Progenitor cell of endocrine pancreas (in vitro differentiated cells): ENCODE results near the gene SNTA1. TPM values are rescaled to one million over a fixed set of nuclear protein-coding genes. Genes with fewer than 3 reads are reported as not detected.
"Not testable (repeated sequence)": the region's sequence is repeated elsewhere in the genome, so short reads cannot be mapped to it uniquely, and the experiment has no call there.

Experiments used
- DNase-seq: peaks from one replicate; pipeline ENCODE4 v3.0.0; 2021; ENCODE audit warnings: low spot score; ENCODE audit not compliant: unreplicated experiment
- H3K27ac Mint-ChIP-seq: 2 replicates; pipeline ENCODE4 v1.8.0; 2021; ENCODE audit warnings: mild to moderate bottlenecking, moderate library complexity, mixed read lengths
- H3K27me3 Mint-ChIP-seq: 2 replicates; pipeline ENCODE4 v1.8.0; 2021; ENCODE audit warnings: mixed read lengths
- H3K36me3 Mint-ChIP-seq: 2 replicates; pipeline ENCODE4 v1.8.0; 2022; ENCODE audit warnings: mixed read lengths; ENCODE audit not compliant: insufficient read depth
- H3K4me1 Mint-ChIP-seq: 2 replicates; pipeline ENCODE4 v1.8.0; 2021; ENCODE audit warnings: low read depth, mixed read lengths
- H3K4me3 Mint-ChIP-seq: 2 replicates; pipeline ENCODE4 v1.8.0; 2021; ENCODE audit warnings: low read depth, mild to moderate bottlenecking, moderate library complexity, mixed read lengths
- H3K9me3 Mint-ChIP-seq: 2 replicates; pipeline ENCODE4 v1.8.0; 2021; ENCODE audit warnings: low read depth, mixed read lengths
- total RNA-seq: library from RNA; stranded (reverse); gene quantifications from 2 replicates; pipeline ENCODE4 v1.2.1, GENCODE V29; 2021
- TF ChIP-seq, protein P1 (sequence below): fragments of 200-600 bp; sonication (generic); IDR thresholded peaks from one replicate; pipeline ENCODE4 v1.5.0; 2021; ENCODE audit warnings: antibody characterized with exemption, mild to moderate bottlenecking; ENCODE audit not compliant: unreplicated experiment

Gene SNTA1
- total RNA-seq, 1 donor from 2014 or later: 5.8 TPM

DNA sequence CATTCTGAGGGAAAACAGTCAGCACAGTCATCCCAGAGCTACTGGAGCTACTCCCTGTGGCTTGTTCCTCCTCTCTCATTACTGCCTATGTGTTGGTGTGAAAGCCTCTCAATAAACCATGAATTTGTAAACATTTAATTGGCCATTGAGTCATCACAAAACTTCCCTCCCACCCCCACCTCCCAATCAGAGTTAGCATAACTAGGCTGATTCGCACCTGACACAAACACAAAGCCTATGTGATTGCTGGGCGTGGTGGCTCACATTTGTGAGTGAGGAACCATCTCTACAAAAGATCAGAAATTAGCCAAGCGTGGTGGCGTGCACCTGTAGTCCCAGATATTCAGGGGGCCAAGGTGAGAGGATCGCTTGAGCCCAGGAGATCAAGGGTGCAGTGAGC, 17.1 kb upstream of the SNTA1 start:
- DNase-seq: no peak
- TF ChIP-seq, protein P1, sequence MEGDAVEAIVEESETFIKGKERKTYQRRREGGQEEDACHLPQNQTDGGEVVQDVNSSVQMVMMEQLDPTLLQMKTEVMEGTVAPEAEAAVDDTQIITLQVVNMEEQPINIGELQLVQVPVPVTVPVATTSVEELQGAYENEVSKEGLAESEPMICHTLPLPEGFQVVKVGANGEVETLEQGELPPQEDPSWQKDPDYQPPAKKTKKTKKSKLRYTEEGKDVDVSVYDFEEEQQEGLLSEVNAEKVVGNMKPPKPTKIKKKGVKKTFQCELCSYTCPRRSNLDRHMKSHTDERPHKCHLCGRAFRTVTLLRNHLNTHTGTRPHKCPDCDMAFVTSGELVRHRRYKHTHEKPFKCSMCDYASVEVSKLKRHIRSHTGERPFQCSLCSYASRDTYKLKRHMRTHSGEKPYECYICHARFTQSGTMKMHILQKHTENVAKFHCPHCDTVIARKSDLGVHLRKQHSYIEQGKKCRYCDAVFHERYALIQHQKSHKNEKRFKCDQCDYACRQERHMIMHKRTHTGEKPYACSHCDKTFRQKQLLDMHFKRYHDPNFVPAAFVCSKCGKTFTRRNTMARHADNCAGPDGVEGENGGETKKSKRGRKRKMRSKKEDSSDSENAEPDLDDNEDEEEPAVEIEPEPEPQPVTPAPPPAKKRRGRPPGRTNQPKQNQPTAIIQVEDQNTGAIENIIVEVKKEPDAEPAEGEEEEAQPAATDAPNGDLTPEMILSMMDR: no peak
- no peak overlapping the region for H3K4me3 Mint-ChIP-seq
- H3K4me1 Mint-ChIP-seq: peaks cover 6% of the 10 kb centered on the region
- H3K27me3 Mint-ChIP-seq: peaks cover 5% of the 10 kb centered on the region
- H3K9me3 Mint-ChIP-seq: no peaks in the 10 kb centered on the region
- no peaks in the 10 kb centered on the region for H3K36me3 Mint-ChIP-seq
- peak overlapping the region; percentile 0 for H3K27ac Mint-ChIP-seq

DNA sequence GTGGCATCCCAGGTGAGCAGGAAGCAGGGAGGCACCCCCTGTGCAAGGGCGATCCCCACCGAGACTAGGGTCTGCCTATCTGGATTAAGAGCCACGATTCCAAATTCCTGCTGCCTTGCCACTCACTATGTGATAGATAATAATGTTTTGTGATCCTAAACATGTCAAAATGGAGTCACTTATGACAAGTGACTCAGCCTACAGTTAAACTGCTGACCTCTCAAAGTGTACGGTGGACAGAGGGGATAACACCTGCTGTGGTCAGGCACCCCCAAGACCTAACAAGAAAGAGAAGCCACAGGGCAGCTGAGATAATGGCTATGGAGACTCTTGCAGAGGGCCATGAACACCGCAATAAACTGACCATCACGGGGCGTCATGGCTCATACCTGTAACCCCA, 16.0 kb upstream of the SNTA1 start:
- H3K4me1 Mint-ChIP-seq: no peaks in the 10 kb centered on the region
- peaks cover 10% of the 10 kb centered on the region for H3K27me3 Mint-ChIP-seq

DNA sequence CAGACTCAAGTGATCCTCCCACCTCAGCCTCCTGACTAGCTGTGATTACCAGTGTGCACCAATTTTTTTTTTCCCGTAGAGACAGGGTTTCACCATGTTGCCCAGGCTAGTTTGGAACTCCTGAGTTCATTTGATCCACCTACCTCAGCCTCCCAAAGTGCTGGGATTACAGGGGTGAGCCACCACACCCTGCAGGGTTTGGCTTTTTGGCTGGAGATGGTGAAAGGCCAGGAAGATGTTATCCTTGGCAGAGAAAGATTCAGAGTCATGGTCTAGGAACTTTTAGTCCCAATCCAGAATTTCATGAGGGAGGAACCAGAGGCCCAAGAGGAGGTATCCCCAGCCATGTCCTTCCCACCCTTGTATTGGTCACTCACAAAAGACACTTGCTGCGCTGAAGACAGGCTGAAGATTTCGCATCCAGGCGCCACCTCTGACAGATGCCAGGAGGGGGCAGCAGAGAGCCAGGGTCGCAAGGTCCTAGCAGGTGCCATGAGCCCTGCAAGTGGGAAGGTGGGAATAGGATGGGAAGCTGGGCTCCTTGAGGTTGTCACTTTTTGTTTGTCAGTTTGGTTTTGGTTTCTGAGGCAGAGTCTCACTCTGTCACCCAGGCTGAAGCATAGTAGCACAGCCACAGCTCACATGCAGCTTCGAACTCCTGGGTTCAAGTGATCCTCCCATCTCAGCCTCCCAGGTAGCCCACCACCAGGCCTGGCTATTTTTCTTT, 13.5 kb upstream of the SNTA1 start:
- H3K4me3 Mint-ChIP-seq, H3K36me3 Mint-ChIP-seq, H3K27ac Mint-ChIP-seq, H3K4me1 Mint-ChIP-seq, H3K9me3 Mint-ChIP-seq, H3K27me3 Mint-ChIP-seq: not testable (repeated sequence)
- TF ChIP-seq, protein P1: peak; percentile 99
- peak; percentile 94 for DNase-seq

More for the DNA sequence above, 16.0 kb upstream of the SNTA1 start:
- Mint-ChIP-seq H3K9me3 (no peaks in the 10 kb centered on the region), H3K27ac (no peak overlapping the region), H3K36me3 (no peaks in the 10 kb centered on the region), H3K4me3 (no peak overlapping the region)
- no peak for DNase-seq
- TF ChIP-seq, protein P1: no peak

DNA sequence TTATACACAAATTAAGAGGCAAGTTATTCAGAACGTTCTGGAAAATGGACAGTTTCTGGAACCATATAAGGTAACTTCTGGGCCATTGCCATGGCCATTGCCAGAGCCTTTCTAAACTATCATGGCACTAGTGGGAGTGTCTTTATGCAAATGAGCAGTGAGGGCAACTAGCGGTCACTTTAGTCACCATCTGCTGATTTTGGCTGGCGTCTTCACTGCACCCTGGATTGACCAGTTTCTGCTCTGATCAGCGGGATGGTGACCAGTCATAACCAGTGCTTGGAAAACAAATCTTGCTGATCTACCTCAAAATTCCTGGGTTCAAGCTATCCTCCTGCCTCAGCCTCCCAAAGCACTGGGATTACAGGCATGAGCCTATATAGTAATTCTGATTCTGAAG, 7.3 kb upstream of the SNTA1 start:
- peaks cover 4% of the 10 kb centered on the region for H3K9me3 Mint-ChIP-seq
- H3K27ac Mint-ChIP-seq: no peak overlapping the region
- DNase-seq: no peak
- H3K27me3 Mint-ChIP-seq: peaks cover 19% of the 10 kb centered on the region
- H3K4me3 Mint-ChIP-seq: no peak overlapping the region
- H3K4me1 Mint-ChIP-seq: no peaks in the 10 kb centered on the region
- TF ChIP-seq, protein P1: no peak
- no peaks in the 10 kb centered on the region for H3K36me3 Mint-ChIP-seq

DNA sequence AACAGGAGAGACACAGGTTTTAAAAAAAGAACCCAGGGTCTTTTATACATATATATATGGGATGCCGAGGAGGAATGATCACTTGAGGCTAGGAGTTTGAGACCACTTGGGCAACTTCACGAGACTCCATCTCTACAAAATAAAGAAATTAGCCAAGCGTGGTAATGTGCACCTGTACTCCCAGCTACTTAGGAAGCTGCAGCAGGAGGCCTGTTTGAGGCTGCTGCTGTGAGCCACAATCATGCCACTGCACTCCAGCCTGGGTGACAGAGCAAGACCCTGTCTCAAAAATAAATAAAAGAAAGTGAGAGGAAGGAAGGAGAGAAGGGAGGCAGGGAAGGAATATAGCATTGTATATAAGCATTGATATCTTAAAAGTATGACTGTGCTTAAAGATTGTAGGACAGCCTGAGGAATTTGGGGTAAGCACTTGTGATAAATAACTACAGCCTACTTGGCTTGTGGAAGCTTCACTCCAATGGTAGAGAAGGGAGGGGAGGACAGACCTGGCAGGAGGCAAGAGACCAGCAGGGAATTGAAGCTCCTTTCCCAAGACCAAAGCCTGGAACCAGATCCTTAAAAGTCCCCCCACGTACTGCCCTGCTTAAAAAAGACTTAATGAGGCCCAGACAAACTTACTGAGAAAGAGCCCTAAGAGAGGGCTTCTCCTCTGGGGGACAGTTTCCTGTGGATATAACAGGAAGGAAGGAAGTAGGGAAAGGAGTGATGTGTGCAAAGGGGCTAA, 2.5 kb upstream of the SNTA1 start:
- Mint-ChIP-seq H3K27ac (peak overlapping the region; percentile 42), H3K4me3 (no peak overlapping the region), H3K36me3 (no peaks in the 10 kb centered on the region), H3K27me3 (peaks cover 50% of the 10 kb centered on the region), H3K9me3 (peaks cover 4% of the 10 kb centered on the region), H3K4me1 (peaks cover 6% of the 10 kb centered on the region)
- TF ChIP-seq, protein P1: no peak
- DNase-seq: no peak
